ENCODE measurements around the gene UBTF. TPM values are rescaled to one million over a fixed set of nuclear protein-coding genes. Genes with fewer than 3 reads are reported as not detected.

UBTF gene
- total and polyA plus RNA-seq, 9 of the 15 experiments (the other 6 are each of a cell fraction or from before 2014, with no cell fraction given): 1.2 to 113 (median 83.6) TPM

DNA sequence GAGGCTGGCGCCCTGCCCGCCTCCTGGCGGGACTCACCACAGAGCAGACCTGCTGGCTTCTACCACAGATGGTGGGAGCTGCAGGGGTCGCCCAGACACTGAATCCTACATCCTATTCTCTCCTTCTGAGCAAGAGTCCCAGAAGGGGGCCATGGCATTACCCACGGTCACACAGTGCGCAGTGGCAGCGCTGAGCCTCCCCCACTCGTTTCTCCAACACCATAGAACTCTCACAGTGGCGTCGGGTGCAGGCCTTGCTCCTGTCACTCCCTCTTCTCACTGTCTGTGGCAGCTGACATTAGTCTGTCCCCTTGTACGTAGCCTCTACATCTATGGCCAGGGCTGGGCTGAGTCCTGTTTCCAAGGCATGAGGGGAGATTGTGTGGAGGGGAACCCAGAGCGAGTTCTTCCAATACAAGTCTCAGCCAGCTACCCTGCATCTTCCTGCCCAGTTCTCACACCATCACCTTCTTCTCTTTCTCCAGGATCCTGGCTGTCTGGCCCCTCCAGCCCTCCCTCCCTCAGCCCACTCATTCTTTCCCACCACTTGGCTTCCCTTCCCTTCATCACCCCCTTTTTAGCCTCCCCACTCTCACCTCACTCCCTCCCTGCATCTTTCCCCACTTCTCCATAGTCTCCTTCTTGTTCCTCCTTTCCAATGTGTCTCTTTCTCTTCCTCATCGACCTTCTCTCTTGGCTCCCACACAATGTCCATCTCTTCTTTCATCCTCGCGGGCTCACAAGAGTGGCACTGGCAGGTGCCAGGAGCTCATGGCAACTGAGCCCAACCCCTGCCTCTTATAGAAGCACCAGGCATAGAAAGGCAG lies 5.9 kb downstream of the UBTF start (continued):
- TF ChIP-seq, protein P1, sequence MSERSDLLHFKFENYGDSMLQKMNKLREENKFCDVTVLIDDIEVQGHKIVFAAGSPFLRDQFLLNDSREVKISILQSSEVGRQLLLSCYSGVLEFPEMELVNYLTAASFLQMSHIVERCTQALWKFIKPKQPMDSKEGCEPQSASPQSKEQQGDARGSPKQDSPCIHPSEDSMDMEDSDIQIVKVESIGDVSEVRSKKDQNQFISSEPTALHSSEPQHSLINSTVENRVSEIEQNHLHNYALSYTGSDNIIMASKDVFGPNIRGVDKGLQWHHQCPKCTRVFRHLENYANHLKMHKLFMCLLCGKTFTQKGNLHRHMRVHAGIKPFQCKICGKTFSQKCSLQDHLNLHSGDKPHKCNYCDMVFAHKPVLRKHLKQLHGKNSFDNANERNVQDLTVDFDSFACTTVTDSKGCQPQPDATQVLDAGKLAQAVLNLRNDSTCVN (CRISPR knock-in tag; IDR thresholded peaks at IDR 0.05): peak; percentile 94
- TF ChIP-seq POLR2B (IDR thresholded peaks at IDR 0.05; ENCODE audit: low read depth, partially characterized antibody) (peak; percentile 83), OTX1 (CRISPR knock-in tag; IDR thresholded peaks at IDR 0.05) (peak; percentile 69; the same call in 1 of the 2 replicates), ZNF507 (tag; conservative IDR thresholded peaks at IDR 0.05) (no peak), SUPT5H (IDR thresholded peaks at IDR 0.05) (peak; percentile 79), NCOR1 (IDR thresholded peaks at IDR 0.05) (0 out of 2 replicates have a peak, but pooled peaks have one; percentile 10), POLR2G (IDR thresholded peaks at IDR 0.05; ENCODE audit: low read depth, low read length) (peak; percentile 51; the same call in 1 of the 2 replicates), TAF7 (tag; IDR thresholded peaks at IDR 0.05) (0 out of 2 replicates have a peak, but pooled peaks have one; percentile 10), SETDB1 (IDR thresholded peaks at IDR 0.05; ENCODE audit: low read length) (no peak), POLR2A (conservative IDR thresholded peaks at IDR 0.05) (peak; percentile 71)
- TF ChIP-seq, protein P2, sequence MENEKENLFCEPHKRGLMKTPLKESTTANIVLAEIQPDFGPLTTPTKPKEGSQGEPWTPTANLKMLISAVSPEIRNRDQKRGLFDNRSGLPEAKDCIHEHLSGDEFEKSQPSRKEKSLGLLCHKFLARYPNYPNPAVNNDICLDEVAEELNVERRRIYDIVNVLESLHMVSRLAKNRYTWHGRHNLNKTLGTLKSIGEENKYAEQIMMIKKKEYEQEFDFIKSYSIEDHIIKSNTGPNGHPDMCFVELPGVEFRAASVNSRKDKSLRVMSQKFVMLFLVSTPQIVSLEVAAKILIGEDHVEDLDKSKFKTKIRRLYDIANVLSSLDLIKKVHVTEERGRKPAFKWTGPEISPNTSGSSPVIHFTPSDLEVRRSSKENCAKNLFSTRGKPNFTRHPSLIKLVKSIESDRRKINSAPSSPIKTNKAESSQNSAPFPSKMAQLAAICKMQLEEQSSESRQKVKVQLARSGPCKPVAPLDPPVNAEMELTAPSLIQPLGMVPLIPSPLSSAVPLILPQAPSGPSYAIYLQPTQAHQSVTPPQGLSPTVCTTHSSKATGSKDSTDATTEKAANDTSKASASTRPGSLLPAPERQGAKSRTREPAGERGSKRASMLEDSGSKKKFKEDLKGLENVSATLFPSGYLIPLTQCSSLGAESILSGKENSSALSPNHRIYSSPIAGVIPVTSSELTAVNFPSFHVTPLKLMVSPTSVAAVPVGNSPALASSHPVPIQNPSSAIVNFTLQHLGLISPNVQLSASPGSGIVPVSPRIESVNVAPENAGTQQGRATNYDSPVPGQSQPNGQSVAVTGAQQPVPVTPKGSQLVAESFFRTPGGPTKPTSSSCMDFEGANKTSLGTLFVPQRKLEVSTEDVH (IDR thresholded peaks at IDR 0.05; ENCODE audit: low read depth, partially characterized antibody): peak; percentile 62

Data from K562 (cell line).